Naive B cell (primary cell): ENCODE data around the gene GAGE2A. TPM values are rescaled to one million over a fixed set of nuclear protein-coding genes. Genes with fewer than 3 reads are reported as not detected.
A peak's percentile ranks its signal among the peaks of the same experiment; 100 is the strongest.
"Not testable (repeated sequence)": the region's sequence is repeated elsewhere in the genome, so short reads cannot be mapped to it uniquely, and the experiment has no call there.

Source experiments
- ATAC-seq, 2 donors: fragments of 150-1000 bp; cut with Tn5 transposase; 2 replicates each; pipeline ENCODE4 v1.10.0; 2021; ENCODE audit warnings: low read depth in 2 of 2, mild to moderate bottlenecking in 2 of 2, moderate library complexity in 2 of 2
- DNase-seq: peaks from one replicate; pipeline ENCODE4 v3.0.0; 2022
- H3K27ac Mint-ChIP-seq, 6 donors: one replicate each; pipeline ENCODE4 v1.8.0; 2020 to 2022; ENCODE audit warnings: mild to moderate bottlenecking in 6 of 6, mixed read lengths in 6 of 6, moderate library complexity in 5 of 6, inconsistent platforms in 2 of 6
- H3K27me3 Mint-ChIP-seq, 3 donors: one replicate each; pipeline ENCODE4 v1.8.0; 2021 to 2022; ENCODE audit warnings: mixed read lengths in 3 of 3, mild to moderate bottlenecking in 1 of 3
- H3K36me3 Mint-ChIP-seq, 2 donors: one replicate each; pipeline ENCODE4 v1.8.0; 2020 to 2022; ENCODE audit warnings: mixed read lengths in 2 of 2, inconsistent platforms in 1 of 2, mild to moderate bottlenecking in 1 of 2
- H3K4me1 Mint-ChIP-seq, 3 donors: one replicate each; pipeline ENCODE4 v1.8.0; 2020 to 2022; ENCODE audit warnings: mixed read lengths in 3 of 3, inconsistent platforms in 1 of 3, mild to moderate bottlenecking in 1 of 3, moderate library complexity in 1 of 3
- H3K4me3 Mint-ChIP-seq, 8 donors: one replicate each; pipeline ENCODE4 v1.8.0; 2020 to 2022; ENCODE audit warnings: mild to moderate bottlenecking in 8 of 8, mixed read lengths in 8 of 8, moderate library complexity in 8 of 8, inconsistent platforms in 2 of 8
- H3K9me3 Mint-ChIP-seq, 7 donors: one replicate each; pipeline ENCODE4 v1.8.0; 2020 to 2022; ENCODE audit warnings: mixed read lengths in 7 of 7, mild to moderate bottlenecking in 5 of 7, inconsistent platforms in 2 of 7, moderate library complexity in 1 of 7
- polyA plus RNA-seq, 6 donors: library from polyadenylated mRNA; unstranded; fragments of 300-500 nt; fragmentation: Illumina TruSeq; gene quantifications; one replicate each; pipeline ENCODE4 v1.2.3, GENCODE V29; 2021; ENCODE audit warnings: low read depth in 6 of 6

The GAGE2A gene
- not detected for polyA plus RNA-seq

GRCh38 chrX:49589196-49589595 is at the start of gene GAGE2A:
GAGE2A (plus strand) TSS chrX:49589496; CDS start chrX:49590651, 1,155 bp downstream.
- not testable (repeated sequence) for H3K4me3 Mint-ChIP-seq, H3K27me3 Mint-ChIP-seq, H3K27ac Mint-ChIP-seq, H3K4me1 Mint-ChIP-seq, H3K36me3 Mint-ChIP-seq, ATAC-seq, H3K9me3 Mint-ChIP-seq, DNase-seq

GRCh38 chrX:49541433-49541832 is 47.9 kb upstream of the GAGE2A start, which contains the start of gene GAGE12D:
GAGE12D (plus strand) TSS chrX:49541733; CDS start chrX:49542888, 1,155 bp downstream.
- not testable (repeated sequence) for DNase-seq, H3K4me1 Mint-ChIP-seq, H3K4me3 Mint-ChIP-seq, H3K27ac Mint-ChIP-seq, H3K9me3 Mint-ChIP-seq, ATAC-seq, H3K27me3 Mint-ChIP-seq, H3K36me3 Mint-ChIP-seq

GRCh38 chrX:49550989-49551388 is 38.3 kb upstream of the GAGE2A start, which contains the start of gene GAGE12E:
GAGE12E (plus strand) TSS chrX:49551289; CDS start chrX:49552444, 1,155 bp downstream.
- H3K9me3 Mint-ChIP-seq = not testable (repeated sequence)

GRCh38 chrX:49560542-49560941 is 28.8 kb upstream of the GAGE2A start, which contains the start of gene GAGE12F:
GAGE12F (plus strand) TSS chrX:49560842; CDS start chrX:49561997, 1,155 bp downstream.
- H3K27me3 Mint-ChIP-seq = not testable (repeated sequence)

More at GRCh38 chrX:49550989-49551388, 38.3 kb upstream of the GAGE2A start, which contains the start of gene GAGE12E:
- not testable (repeated sequence) for ATAC-seq, H3K4me3 Mint-ChIP-seq, DNase-seq, H3K27me3 Mint-ChIP-seq, H3K4me1 Mint-ChIP-seq, H3K36me3 Mint-ChIP-seq, H3K27ac Mint-ChIP-seq

GRCh38 chrX:49568728-49569127 is 20.6 kb upstream of the GAGE2A start:
- ATAC-seq, H3K4me1 Mint-ChIP-seq, H3K4me3 Mint-ChIP-seq, H3K27me3 Mint-ChIP-seq, DNase-seq, H3K9me3 Mint-ChIP-seq, H3K27ac Mint-ChIP-seq, H3K36me3 Mint-ChIP-seq: not testable (repeated sequence)

More at GRCh38 chrX:49560542-49560941, 28.8 kb upstream of the GAGE2A start, which contains the start of gene GAGE12F:
- not testable (repeated sequence) for ATAC-seq, H3K27ac Mint-ChIP-seq, H3K9me3 Mint-ChIP-seq, H3K36me3 Mint-ChIP-seq, DNase-seq, H3K4me1 Mint-ChIP-seq, H3K4me3 Mint-ChIP-seq

- H3K9me3 Mint-ChIP-seq, H3K36me3 Mint-ChIP-seq, H3K27ac Mint-ChIP-seq, H3K4me1 Mint-ChIP-seq, DNase-seq, H3K27me3 Mint-ChIP-seq, H3K4me3 Mint-ChIP-seq, ATAC-seq: not testable (repeated sequence)
Observed at GRCh38 chrX:49569152-49569551, 20.1 kb upstream of the GAGE2A start.

GRCh38 chrX:49570100-49570499 is 19.2 kb upstream of the GAGE2A start, which contains the start of gene GAGE12G:
GAGE12G (plus strand) TSS chrX:49570400; CDS start chrX:49571555, 1,155 bp downstream.
- not testable (repeated sequence) for H3K4me1 Mint-ChIP-seq, H3K27ac Mint-ChIP-seq, H3K4me3 Mint-ChIP-seq, H3K9me3 Mint-ChIP-seq, ATAC-seq, H3K36me3 Mint-ChIP-seq, H3K27me3 Mint-ChIP-seq, DNase-seq

- H3K4me3 Mint-ChIP-seq, H3K4me1 Mint-ChIP-seq, DNase-seq, H3K9me3 Mint-ChIP-seq, ATAC-seq, H3K27ac Mint-ChIP-seq, H3K36me3 Mint-ChIP-seq, H3K27me3 Mint-ChIP-seq: not testable (repeated sequence)
Observed at GRCh38 chrX:49579649-49580048, 9.6 kb upstream of the GAGE2A start, which contains the start of gene GAGE12H. GAGE12H (plus strand) TSS chrX:49579949; CDS start chrX:49581104, 1,155 bp downstream.

GRCh38 chrX:49589769-49590478 is 628 bp downstream of the GAGE2A start:
- not testable (repeated sequence) for H3K4me1 Mint-ChIP-seq, H3K27me3 Mint-ChIP-seq, H3K36me3 Mint-ChIP-seq, H3K27ac Mint-ChIP-seq, H3K9me3 Mint-ChIP-seq, ATAC-seq, H3K4me3 Mint-ChIP-seq
- DNase-seq = peak; percentile 6

- H3K4me1 Mint-ChIP-seq, H3K9me3 Mint-ChIP-seq, H3K4me3 Mint-ChIP-seq, ATAC-seq, DNase-seq, H3K27me3 Mint-ChIP-seq, H3K36me3 Mint-ChIP-seq, H3K27ac Mint-ChIP-seq: not testable (repeated sequence)
Observed at GRCh38 chrX:49590488-49590887, 1.2 kb downstream of the GAGE2A start.

- not testable (repeated sequence) for H3K36me3 Mint-ChIP-seq, ATAC-seq, H3K27me3 Mint-ChIP-seq, H3K4me3 Mint-ChIP-seq, H3K4me1 Mint-ChIP-seq, H3K9me3 Mint-ChIP-seq, DNase-seq, H3K27ac Mint-ChIP-seq
Observed at GRCh38 chrX:49598720-49599119, 9.4 kb downstream of the GAGE2A start, which contains the start of gene GAGE1. GAGE1 (plus strand) TSS chrX:49599020; CDS start chrX:49600175, 1,155 bp downstream.

GRCh38 chrX:49610718-49611310 is 21.5 kb downstream of the GAGE2A start:
- Mint-ChIP-seq H3K9me3 (peaks cover 0 to 4% (median 0%) of the 10 kb centered on the region in 7 donors), H3K4me1 (no peaks in the 10 kb centered on the region), H3K27me3 (peaks cover 0 to 14% (median 3%) of the 10 kb centered on the region in 3 donors), H3K4me3 (no peak overlapping the region), H3K36me3 (no peaks in the 10 kb centered on the region), H3K27ac (no peak overlapping the region)
- ATAC-seq = no peak
- DNase-seq = no peak

- DNase-seq = no peak
- peaks cover 0 to 6% (median 0%) of the 10 kb centered on the region in 3 donors for H3K27me3 Mint-ChIP-seq
- peaks cover 0 to 7% (median 3%) of the 10 kb centered on the region in 7 donors for H3K9me3 Mint-ChIP-seq
- ATAC-seq = no peak
- no peak overlapping the region for H3K27ac Mint-ChIP-seq
- H3K4me1 Mint-ChIP-seq = no peaks in the 10 kb centered on the region
- H3K36me3 Mint-ChIP-seq = no peaks in the 10 kb centered on the region
- H3K4me3 Mint-ChIP-seq = no peak overlapping the region
Observed at GRCh38 chrX:49618574-49618973, 29.3 kb downstream of the GAGE2A start.
